GM04504 (cell line): Measurements from ENCODE around the gene B3GAT2.
"Not testable (repeated sequence)": the region's sequence is repeated elsewhere in the genome, so short reads cannot be mapped to it uniquely, and the experiment has no call there.

Source experiments
- DNase-seq: peaks from one replicate; pipeline ENCODE4 v3.0.0-alpha.2; 2012; ENCODE audit warnings: low read depth

Gene B3GAT2

GRCh38 chr6:70956451-70957283, at the start of gene B3GAT2:
Gene B3GAT2, minus strand, starts transcription at chr6:70957060. Its CDS starts 631 bp downstream, at chr6:70956429.
- DNase-seq: no peak

- DNase-seq: no peak
These were observed 41.3 kb upstream of the B3GAT2 start for GRCh38 chr6:70998148-70998547.

- no peak for DNase-seq
These were observed 40.5 kb upstream of the B3GAT2 start for GRCh38 chr6:70997379-70997778.

- DNase-seq: no peak
These were observed 39.2 kb upstream of the B3GAT2 start for GRCh38 chr6:70996106-70996505.

- no peak for DNase-seq
These were observed 38.6 kb upstream of the B3GAT2 start for GRCh38 chr6:70995411-70995810.

- no peak for DNase-seq
These were observed 34.4 kb upstream of the B3GAT2 start for GRCh38 chr6:70991253-70991652.

GRCh38 chr6:70985156-70985555, 28.3 kb upstream of the B3GAT2 start:
- DNase-seq: no peak

GRCh38 chr6:70982747-70983146, 25.9 kb upstream of the B3GAT2 start:
- no peak for DNase-seq

- DNase-seq: no peak
These were observed 23.9 kb upstream of the B3GAT2 start for GRCh38 chr6:70980727-70981126.

- DNase-seq: no peak
These were observed 16.7 kb upstream of the B3GAT2 start for GRCh38 chr6:70973604-70974003.

- no peak for DNase-seq
These were observed 10.2 kb upstream of the B3GAT2 start for GRCh38 chr6:70967049-70967448.

GRCh38 chr6:70957284-70957617, 391 bp upstream of the B3GAT2 start:
- no peak for DNase-seq

- no peak for DNase-seq
These were observed 739 bp downstream of the B3GAT2 start for GRCh38 chr6:70956191-70956450.

GRCh38 chr6:70955441-70956190, 1.2 kb downstream of the B3GAT2 start:
- DNase-seq: peak; percentile 24

GRCh38 chr6:70954750-70955149, 2.1 kb downstream of the B3GAT2 start:
- DNase-seq: no peak

GRCh38 chr6:70954176-70954575, 2.7 kb downstream of the B3GAT2 start:
- DNase-seq: no peak

GRCh38 chr6:70952608-70953165, 4.2 kb downstream of the B3GAT2 start:
- no peak for DNase-seq

GRCh38 chr6:70944321-70944720, 12.5 kb downstream of the B3GAT2 start:
- not testable (repeated sequence) for DNase-seq

GRCh38 chr6:70933853-70934252, 23.0 kb downstream of the B3GAT2 start:
- no peak for DNase-seq

- no peak for DNase-seq
These were observed 51.1 kb downstream of the B3GAT2 start for GRCh38 chr6:70905742-70906141.

GRCh38 chr6:70903665-70904452, 53.0 kb downstream of the B3GAT2 start:
- DNase-seq: no peak

- no peak for DNase-seq
These were observed 55.5 kb downstream of the B3GAT2 start for GRCh38 chr6:70901324-70901723.

GRCh38 chr6:70900047-70900446, 56.8 kb downstream of the B3GAT2 start:
- DNase-seq: no peak
